Measurements from ENCODE around the gene DKK2.

The DKK2 gene

DNA sequence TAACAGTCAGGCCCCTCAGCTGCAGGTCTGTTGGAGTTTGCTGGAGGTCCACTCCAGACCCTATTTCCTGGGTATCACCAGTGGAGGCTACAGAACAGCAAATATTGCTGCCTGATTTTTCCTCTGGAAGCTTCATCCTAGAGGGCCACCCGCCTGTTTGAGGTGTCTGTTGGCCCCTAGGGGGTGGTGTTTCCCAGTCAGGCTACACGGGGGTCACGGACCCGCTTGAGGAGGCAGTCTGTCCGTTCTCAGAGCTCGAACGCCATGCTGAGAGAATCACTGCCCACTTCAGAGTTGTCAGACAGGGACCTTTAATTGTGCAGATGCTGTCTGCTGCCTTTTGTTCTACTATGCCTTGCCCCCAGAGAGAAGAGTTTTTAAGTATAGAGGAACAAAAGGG, 160.8 kb downstream of the DKK2 start:
- Histone ChIP-seq H3K9me3 (ENCODE audit: control insufficient read depth, low read length) (no peaks in the 10 kb centered on the region), H3K27ac (ENCODE audit: insufficient read depth, low read depth, low read length, poor library complexity, severe bottlenecking) (no peak overlapping the region), H3K27me3 (ENCODE audit: control insufficient read depth, insufficient read depth, low read length, poor library complexity, severe bottlenecking) (no peaks in the 10 kb centered on the region), H3K36me3 (ENCODE audit: control insufficient read depth, insufficient read depth, low read length) (no peaks in the 10 kb centered on the region), H3K4me3 (ENCODE audit: insufficient read depth, low read depth, low read length) (no peak overlapping the region), H3K4me1 (ENCODE audit: control insufficient read depth, insufficient read depth, low read length) (no peaks in the 10 kb centered on the region)
- WGBS, 2 experiments: 80 to 81% methylated on average over 7 of the region's 7 CpGs
